ENCODE results near the gene PRKCE.
"Not testable (repeated sequence)": the region's sequence is repeated elsewhere in the genome, so short reads cannot be mapped to it uniquely, and the experiment has no call there.

Gene PRKCE

GRCh38 chr2:45871541-45871940 lies 220.1 kb downstream of the PRKCE start:
- no peak for DNase-seq

- DNase-seq = no peak
These were observed 220.7 kb downstream of the PRKCE start for GRCh38 chr2:45872211-45872610.

- peak; percentile 74 for DNase-seq
These were observed 222.9 kb downstream of the PRKCE start for GRCh38 chr2:45874344-45874743.

- DNase-seq = no peak
These were observed 225.1 kb downstream of the PRKCE start for GRCh38 chr2:45876611-45877010.

- no peak for DNase-seq
These were observed 227.9 kb downstream of the PRKCE start for GRCh38 chr2:45879406-45879805.

- DNase-seq = no peak
These were observed 228.5 kb downstream of the PRKCE start for GRCh38 chr2:45879936-45880335.

GRCh38 chr2:45881970-45882581 lies 230.6 kb downstream of the PRKCE start:
- DNase-seq = no peak

- no peak for DNase-seq
These were observed 231.5 kb downstream of the PRKCE start for GRCh38 chr2:45882707-45883602.

GRCh38 chr2:45883603-45884000 lies 232.1 kb downstream of the PRKCE start:
- no peak for DNase-seq

- no peak for DNase-seq
These were observed 232.7 kb downstream of the PRKCE start for GRCh38 chr2:45884126-45884525.

GRCh38 chr2:45885171-45885621 lies 233.7 kb downstream of the PRKCE start:
- peak; percentile 14 for DNase-seq

- DNase-seq = no peak
These were observed 234.7 kb downstream of the PRKCE start for GRCh38 chr2:45886171-45886663.

- DNase-seq = no peak
These were observed 236.7 kb downstream of the PRKCE start for GRCh38 chr2:45888167-45888566.

GRCh38 chr2:45888641-45889040 lies 237.2 kb downstream of the PRKCE start:
- no peak for DNase-seq

- DNase-seq = peak; percentile 56
These were observed 237.6 kb downstream of the PRKCE start for GRCh38 chr2:45889053-45889452.

- peak; percentile 37 for DNase-seq
These were observed 238.3 kb downstream of the PRKCE start for GRCh38 chr2:45889620-45890370.

GRCh38 chr2:45890371-45890646 lies 238.8 kb downstream of the PRKCE start:
- not testable (repeated sequence) for DNase-seq

GRCh38 chr2:45890819-45891218 lies 239.3 kb downstream of the PRKCE start:
- peak; percentile 39 for DNase-seq

- DNase-seq = peak; percentile 97
These were observed 240.4 kb downstream of the PRKCE start for GRCh38 chr2:45891719-45892424.

- peak; percentile 99 for DNase-seq
These were observed 240.9 kb downstream of the PRKCE start for GRCh38 chr2:45892425-45892745.

- DNase-seq = peak; percentile 99
These were observed 241.3 kb downstream of the PRKCE start for GRCh38 chr2:45892757-45893156.

GRCh38 chr2:45894211-45894610 lies 242.7 kb downstream of the PRKCE start:
- peak; percentile 42 for DNase-seq

- DNase-seq = no peak
These were observed 243.9 kb downstream of the PRKCE start for GRCh38 chr2:45895241-45895861.

Data from DMS79 treated with DMSO at 0.1 percent for 48 hours (cell line).